K562 (cell line): ENCODE results near the gene AGRN. TPM values are rescaled to one million over a fixed set of nuclear protein-coding genes. Genes with fewer than 3 reads are reported as not detected.

ENCODE experiments used
- BRD9 ChIP-seq: fragments of 450-650 bp; IDR thresholded peaks from 2 replicates; pipeline ENCODE4 v1.6.1; 2018; ENCODE audit warnings: low read depth; ENCODE audit not compliant: partially characterized antibody
- EGR1 ChIP-seq: fragments of 450-650 bp; conservative IDR thresholded peaks from 2 replicates; pipeline ENCODE4 v1.6.1; 2017; ENCODE audit warnings: mild to moderate bottlenecking
- GATAD2A ChIP-seq: fragments of 450-650 bp; IDR thresholded peaks from 2 replicates; pipeline ENCODE4 v1.6.1; 2017
- KDM5B ChIP-seq: fragments of 200-600 bp; sonication (generic); IDR thresholded peaks from 2 replicates; pipeline ENCODE4 v1.6.1; 2012; ENCODE audit warnings: low read depth, mild to moderate bottlenecking, moderate library complexity, low read length, control low read depth, inconsistent platforms; ENCODE audit not compliant: insufficient replicate concordance
- LEF1 ChIP-seq: fragments of 450-650 bp; IDR thresholded peaks from 2 replicates; pipeline ENCODE4 v1.6.1; 2016; ENCODE audit warnings: mild to moderate bottlenecking
- MTA3 ChIP-seq: fragments of 450-650 bp; formaldehyde crosslinking; IDR thresholded peaks from 2 replicates; pipeline ENCODE4 v1.6.1; 2017; ENCODE audit warnings: mild to moderate bottlenecking, borderline replicate concordance
- NCOA1 ChIP-seq: fragments of 450-650 bp; IDR thresholded peaks from 2 replicates; pipeline ENCODE4 v1.6.1; 2016; ENCODE audit warnings: low read depth
- NR1H2 ChIP-seq: sonication (generic); formaldehyde crosslinking; IDR thresholded peaks from 2 replicates; pipeline ENCODE4 v1.4.0; 2020; ENCODE audit warnings: mild to moderate bottlenecking, missing genetic modification reagents
- ZBTB8A ChIP-seq: fragments of 450-650 bp; IDR thresholded peaks from 2 replicates; pipeline ENCODE4 v1.6.1; 2018; ENCODE audit warnings: mild to moderate bottlenecking, moderate library complexity; ENCODE audit not compliant: partially characterized antibody
- ZC3H11A ChIP-seq: IDR thresholded peaks from 2 replicates; pipeline ENCODE4 v1.6.1; 2012; ENCODE audit warnings: low read depth, low read length, improper control_type of control experiment
- ZKSCAN1 ChIP-seq: fragments of 150-350 bp; IDR thresholded peaks from 2 replicates; pipeline ENCODE4 v1.6.1; 2016; ENCODE audit warnings: low read depth, low read length
- ZNF316 ChIP-seq: fragments of 450-650 bp; IDR thresholded peaks from 2 replicates; pipeline ENCODE4 v1.6.1; 2016
- ZNF347 ChIP-seq: fragments of 450-650 bp; formaldehyde crosslinking; IDR thresholded peaks from 2 replicates; pipeline ENCODE4 v1.4.0; 2020; ENCODE audit warnings: low read depth, mild to moderate bottlenecking, moderate library complexity
- ZNF609 ChIP-seq: sonication (generic); formaldehyde crosslinking; IDR thresholded peaks from 2 replicates; pipeline ENCODE4 v1.8.1; 2023; ENCODE audit warnings: missing genetic modification reagents, mild to moderate bottlenecking, borderline replicate concordance
- polyA plus RNA-seq, 8 experiments: library from polyadenylated mRNA; depleted of rRNA in 4 of 8; stranded (reverse) in 5 of 8; unstranded in 3 of 8; fragments of >200 nt; fragmentation: Nextera tagmentation in 2 of 8; fragmentation: Illumina TruSeq in 1 of 8; extraction: Ambion mirVana in 2 of 8; extraction: Trizol in 1 of 8; gene quantifications; 2 replicates each; pipeline versions ENCODE4 v1.2.1 to v1.2.3, GENCODE V29; 2011 to 2014; ENCODE audit warnings: inconsistent platforms in 1 of 8, missing spikeins in 1 of 8
- total RNA-seq, 7 experiments: library from RNA; depleted of rRNA in 6 of 7; stranded (reverse); fragments of >200 nt in 6 of 7; fragmentation: Illumina TruSeq in 2 of 7; extraction: Trizol in 2 of 7; gene quantifications; 2 replicates each; pipeline versions ENCODE4 v1.2.1 to v1.2.3, GENCODE V29; 2011 to 2021; ENCODE audit warnings: low replicate concordance in 1 of 7
- TF ChIP-seq, protein P1 (sequence below): IDR thresholded peaks from 2 replicates; pipeline ENCODE4 v1.6.1; 2011; ENCODE audit warnings: borderline replicate concordance, low read depth, mild to moderate bottlenecking, moderate library complexity, low read length; ENCODE audit not compliant: insufficient read depth, poor library complexity, severe bottlenecking
- TF ChIP-seq, protein P2 (sequence below): sonication (generic); formaldehyde crosslinking; IDR thresholded peaks from 2 replicates; pipeline ENCODE4 v1.8.0; 2023; ENCODE audit warnings: mild to moderate bottlenecking, missing genetic modification reagents
- TF ChIP-seq, protein P3 (sequence below): sonication (generic); formaldehyde crosslinking; IDR thresholded peaks from 2 replicates; pipeline ENCODE4 v1.9.0; 2022; ENCODE audit warnings: mild to moderate bottlenecking, missing genetic modification reagents

Gene AGRN
- total and polyA plus RNA-seq, 9 of the 15 experiments (the other 6 are each of a cell fraction or from before 2014, with no cell fraction given) = 0.04 to 111 (median 18.1) TPM

GRCh38 chr1:1063945-1064831 lies 44.3 kb downstream of the AGRN start (continued):
- TF ChIP-seq BRD9 = peak; percentile 78
- TF ChIP-seq, protein P1, sequence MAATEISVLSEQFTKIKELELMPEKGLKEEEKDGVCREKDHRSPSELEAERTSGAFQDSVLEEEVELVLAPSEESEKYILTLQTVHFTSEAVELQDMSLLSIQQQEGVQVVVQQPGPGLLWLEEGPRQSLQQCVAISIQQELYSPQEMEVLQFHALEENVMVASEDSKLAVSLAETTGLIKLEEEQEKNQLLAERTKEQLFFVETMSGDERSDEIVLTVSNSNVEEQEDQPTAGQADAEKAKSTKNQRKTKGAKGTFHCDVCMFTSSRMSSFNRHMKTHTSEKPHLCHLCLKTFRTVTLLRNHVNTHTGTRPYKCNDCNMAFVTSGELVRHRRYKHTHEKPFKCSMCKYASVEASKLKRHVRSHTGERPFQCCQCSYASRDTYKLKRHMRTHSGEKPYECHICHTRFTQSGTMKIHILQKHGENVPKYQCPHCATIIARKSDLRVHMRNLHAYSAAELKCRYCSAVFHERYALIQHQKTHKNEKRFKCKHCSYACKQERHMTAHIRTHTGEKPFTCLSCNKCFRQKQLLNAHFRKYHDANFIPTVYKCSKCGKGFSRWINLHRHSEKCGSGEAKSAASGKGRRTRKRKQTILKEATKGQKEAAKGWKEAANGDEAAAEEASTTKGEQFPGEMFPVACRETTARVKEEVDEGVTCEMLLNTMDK = peak; percentile 93
- no peak for TF ChIP-seq ZNF316
- no peak for TF ChIP-seq NR1H2 (CRISPR knock-in tag)
- no peak for TF ChIP-seq ZBTB8A
- TF ChIP-seq, protein P2, sequence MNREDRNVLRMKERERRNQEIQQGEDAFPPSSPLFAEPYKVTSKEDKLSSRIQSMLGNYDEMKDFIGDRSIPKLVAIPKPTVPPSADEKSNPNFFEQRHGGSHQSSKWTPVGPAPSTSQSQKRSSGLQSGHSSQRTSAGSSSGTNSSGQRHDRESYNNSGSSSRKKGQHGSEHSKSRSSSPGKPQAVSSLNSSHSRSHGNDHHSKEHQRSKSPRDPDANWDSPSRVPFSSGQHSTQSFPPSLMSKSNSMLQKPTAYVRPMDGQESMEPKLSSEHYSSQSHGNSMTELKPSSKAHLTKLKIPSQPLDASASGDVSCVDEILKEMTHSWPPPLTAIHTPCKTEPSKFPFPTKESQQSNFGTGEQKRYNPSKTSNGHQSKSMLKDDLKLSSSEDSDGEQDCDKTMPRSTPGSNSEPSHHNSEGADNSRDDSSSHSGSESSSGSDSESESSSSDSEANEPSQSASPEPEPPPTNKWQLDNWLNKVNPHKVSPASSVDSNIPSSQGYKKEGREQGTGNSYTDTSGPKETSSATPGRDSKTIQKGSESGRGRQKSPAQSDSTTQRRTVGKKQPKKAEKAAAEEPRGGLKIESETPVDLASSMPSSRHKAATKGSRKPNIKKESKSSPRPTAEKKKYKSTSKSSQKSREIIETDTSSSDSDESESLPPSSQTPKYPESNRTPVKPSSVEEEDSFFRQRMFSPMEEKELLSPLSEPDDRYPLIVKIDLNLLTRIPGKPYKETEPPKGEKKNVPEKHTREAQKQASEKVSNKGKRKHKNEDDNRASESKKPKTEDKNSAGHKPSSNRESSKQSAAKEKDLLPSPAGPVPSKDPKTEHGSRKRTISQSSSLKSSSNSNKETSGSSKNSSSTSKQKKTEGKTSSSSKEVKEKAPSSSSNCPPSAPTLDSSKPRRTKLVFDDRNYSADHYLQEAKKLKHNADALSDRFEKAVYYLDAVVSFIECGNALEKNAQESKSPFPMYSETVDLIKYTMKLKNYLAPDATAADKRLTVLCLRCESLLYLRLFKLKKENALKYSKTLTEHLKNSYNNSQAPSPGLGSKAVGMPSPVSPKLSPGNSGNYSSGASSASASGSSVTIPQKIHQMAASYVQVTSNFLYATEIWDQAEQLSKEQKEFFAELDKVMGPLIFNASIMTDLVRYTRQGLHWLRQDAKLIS (CRISPR knock-in tag) = peak; percentile 90
- no peak for TF ChIP-seq ZNF347 (CRISPR knock-in tag)
- TF ChIP-seq, protein P3, sequence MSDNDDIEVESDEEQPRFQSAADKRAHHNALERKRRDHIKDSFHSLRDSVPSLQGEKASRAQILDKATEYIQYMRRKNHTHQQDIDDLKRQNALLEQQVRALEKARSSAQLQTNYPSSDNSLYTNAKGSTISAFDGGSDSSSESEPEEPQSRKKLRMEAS = peak; percentile 74
- peak; percentile 98 for TF ChIP-seq EGR1
- TF ChIP-seq GATAD2A = peak; percentile 69; the same call in 1 of the 2 replicates
- no peak for TF ChIP-seq ZC3H11A
- peak; percentile 95 for TF ChIP-seq MTA3
- no peak for TF ChIP-seq ZKSCAN1
- TF ChIP-seq ZNF609 (CRISPR knock-in tag) = no peak
- peak; percentile 29; the same call in 1 of the 2 replicates for TF ChIP-seq LEF1
- TF ChIP-seq NCOA1 = peak; percentile 40; the same call in 1 of the 2 replicates
- TF ChIP-seq KDM5B = peak; percentile 36
